Stimulated activated naive B cell treated with anti-CD40 and anti-IgM and Interleukin-4, amounts not matched to agents 10 μg/mL and 1 μg/mL and 100 μg/mL, for 72 hours (primary cell): ENCODE measurements around the gene SLX4IP.
"Not testable (repeated sequence)": the region's sequence is repeated elsewhere in the genome, so short reads cannot be mapped to it uniquely, and the experiment has no call there.

ENCODE experiments used
- ATAC-seq, 2 donors: fragments of 150-1000 bp; cut with Tn5 transposase; replicated peaks; 2 replicates each; pipeline ENCODE4 v1.10.0; 2021; ENCODE audit warnings: moderate library complexity in 1 of 2
- DNase-seq: peaks from one replicate; pipeline ENCODE4 v3.0.0; 2021
- H3K27ac Mint-ChIP-seq: one replicate; pipeline ENCODE4 v1.8.0; 2022; ENCODE audit warnings: mild to moderate bottlenecking, mixed read lengths
- H3K27me3 Mint-ChIP-seq, 2 donors: one replicate each; pipeline ENCODE4 v1.8.0; 2022; ENCODE audit warnings: mixed read lengths in 2 of 2
- H3K36me3 Mint-ChIP-seq, 2 donors: one replicate each; pipeline ENCODE4 v1.8.0; 2022; ENCODE audit warnings: mixed read lengths in 2 of 2, mild to moderate bottlenecking in 1 of 2
- H3K4me1 Mint-ChIP-seq, 2 donors: one replicate each; pipeline ENCODE4 v1.8.0; 2022; ENCODE audit warnings: mixed read lengths in 2 of 2, mild to moderate bottlenecking in 1 of 2
- H3K4me3 Mint-ChIP-seq, 2 donors: one replicate each; pipeline ENCODE4 v1.8.0; 2022; ENCODE audit warnings: mild to moderate bottlenecking in 2 of 2, mixed read lengths in 2 of 2, moderate library complexity in 1 of 2
- H3K9me3 Mint-ChIP-seq, 2 donors: one replicate each; pipeline ENCODE4 v1.8.0; 2022; ENCODE audit warnings: mixed read lengths in 2 of 2, mild to moderate bottlenecking in 1 of 2

The SLX4IP gene

GRCh38 chr20:10412591-10413408 lies 22.3 kb upstream of the SLX4IP start:
- Mint-ChIP-seq H3K27ac (no peak overlapping the region), H3K9me3 (no peaks in the 10 kb centered on the region), H3K36me3 (peaks cover 16% of the 10 kb centered on the region in 2 donors), H3K4me1 (peaks cover 6 to 11% of the 10 kb centered on the region in 2 donors), H3K4me3 (no peak overlapping the region), H3K27me3 (no peaks in the 10 kb centered on the region)
- ATAC-seq (peak; percentile 81 to 91), DNase-seq (no peak)

- no peak overlapping the region for H3K4me3 Mint-ChIP-seq
- no peaks in the 10 kb centered on the region for H3K9me3 Mint-ChIP-seq
- peaks cover 16 to 19% of the 10 kb centered on the region in 2 donors for H3K36me3 Mint-ChIP-seq
- no peak for ATAC-seq
- peaks cover 9 to 19% of the 10 kb centered on the region in 2 donors for H3K4me1 Mint-ChIP-seq
- no peaks in the 10 kb centered on the region for H3K27me3 Mint-ChIP-seq
- DNase-seq, result no peak
- H3K27ac Mint-ChIP-seq, result no peak overlapping the region
These were observed 20.0 kb upstream of the SLX4IP start for GRCh38 chr20:10415013-10415650.

GRCh38 chr20:10417218-10417617 lies 17.9 kb upstream of the SLX4IP start:
- not testable (repeated sequence) for H3K9me3 Mint-ChIP-seq, H3K27ac Mint-ChIP-seq, H3K27me3 Mint-ChIP-seq, H3K4me3 Mint-ChIP-seq, ATAC-seq, DNase-seq
- Mint-ChIP-seq H3K36me3 (peaks cover 16 to 19% of the 10 kb centered on the region in 2 donors), H3K4me1 (peaks cover 9 to 19% of the 10 kb centered on the region in 2 donors)

GRCh38 chr20:10419550-10420133 lies 15.5 kb upstream of the SLX4IP start:
- H3K4me1 Mint-ChIP-seq, result peaks cover 10 to 17% of the 10 kb centered on the region in 2 donors
- H3K9me3 Mint-ChIP-seq, result no peaks in the 10 kb centered on the region
- H3K36me3 Mint-ChIP-seq, result peaks cover 24% of the 10 kb centered on the region in 2 donors
- no peak overlapping the region for H3K4me3 Mint-ChIP-seq
- DNase-seq (no peak), ATAC-seq (no peak)
- H3K27me3 Mint-ChIP-seq, result no peaks in the 10 kb centered on the region
- no peak overlapping the region for H3K27ac Mint-ChIP-seq

- no peak overlapping the region for H3K4me3 Mint-ChIP-seq
- no peaks in the 10 kb centered on the region for H3K9me3 Mint-ChIP-seq
- peaks cover 3 to 5% of the 10 kb centered on the region in 2 donors for H3K4me1 Mint-ChIP-seq
- H3K27me3 Mint-ChIP-seq, result no peaks in the 10 kb centered on the region
- peak in 1 of 2 donors; percentile 45 for ATAC-seq
- DNase-seq, result no peak
- H3K27ac Mint-ChIP-seq, result no peak overlapping the region
- peaks cover 11 to 12% of the 10 kb centered on the region in 2 donors for H3K36me3 Mint-ChIP-seq
These were observed 11.4 kb upstream of the SLX4IP start for GRCh38 chr20:10423735-10424134.

GRCh38 chr20:10427060-10427692 lies 7.9 kb upstream of the SLX4IP start:
- H3K4me3 Mint-ChIP-seq, result no peak overlapping the region

GRCh38 chr20:10428008-10428407 lies 7.1 kb upstream of the SLX4IP start:
- Mint-ChIP-seq H3K27ac (no peak overlapping the region), H3K4me1 (peaks cover 24 to 29% of the 10 kb centered on the region in 2 donors), H3K9me3 (no peaks in the 10 kb centered on the region), H3K36me3 (peaks cover 4 to 19% of the 10 kb centered on the region in 2 donors), H3K27me3 (no peaks in the 10 kb centered on the region), H3K4me3 (no peak overlapping the region)
- no peak for DNase-seq
- no peak for ATAC-seq

More at GRCh38 chr20:10427060-10427692, 7.9 kb upstream of the SLX4IP start:
- Mint-ChIP-seq H3K9me3 (no peaks in the 10 kb centered on the region), H3K36me3 (peaks cover 8 to 18% of the 10 kb centered on the region in 2 donors), H3K27ac (no peak overlapping the region), H3K27me3 (no peaks in the 10 kb centered on the region), H3K4me1 (peaks cover 21 to 25% of the 10 kb centered on the region in 2 donors)
- ATAC-seq (no peak), DNase-seq (no peak)

- Mint-ChIP-seq H3K27ac (no peak overlapping the region), H3K4me1 (peaks cover 28 to 32% of the 10 kb centered on the region in 2 donors), H3K27me3 (no peaks in the 10 kb centered on the region), H3K36me3 (peaks cover 3 to 12% of the 10 kb centered on the region in 2 donors), H3K9me3 (no peaks in the 10 kb centered on the region), H3K4me3 (no peak overlapping the region)
- no peak for ATAC-seq
- no peak for DNase-seq
These were observed 5.6 kb upstream of the SLX4IP start for GRCh38 chr20:10429443-10429981.

- Mint-ChIP-seq H3K9me3 (no peaks in the 10 kb centered on the region), H3K4me3 (no peak overlapping the region), H3K27me3 (no peaks in the 10 kb centered on the region), H3K36me3 (peaks cover 2 to 12% of the 10 kb centered on the region in 2 donors), H3K4me1 (peaks cover 28 to 32% of the 10 kb centered on the region in 2 donors), H3K27ac (no peak overlapping the region)
- ATAC-seq (no peak), DNase-seq (no peak)
These were observed 5.1 kb upstream of the SLX4IP start for GRCh38 chr20:10430000-10430466.

- Mint-ChIP-seq H3K27me3 (no peaks in the 10 kb centered on the region), H3K27ac (no peak overlapping the region), H3K4me3 (no peak overlapping the region), H3K36me3 (peaks cover 2 to 12% of the 10 kb centered on the region in 2 donors), H3K9me3 (no peaks in the 10 kb centered on the region), H3K4me1 (peaks cover 32% of the 10 kb centered on the region in 2 donors)
- DNase-seq, result no peak
- ATAC-seq, result no peak
These were observed 4.4 kb upstream of the SLX4IP start for GRCh38 chr20:10430704-10431103.

GRCh38 chr20:10432079-10432478 lies 3.0 kb upstream of the SLX4IP start:
- peaks cover 31 to 35% of the 10 kb centered on the region in 2 donors for H3K4me1 Mint-ChIP-seq
- no peak for DNase-seq
- no peaks in the 10 kb centered on the region for H3K27me3 Mint-ChIP-seq
- ATAC-seq, result no peak
- peak overlapping the region in 1 of 2 donors; percentile 11 for H3K4me3 Mint-ChIP-seq
- H3K27ac Mint-ChIP-seq, result peak overlapping the region; percentile 80
- H3K36me3 Mint-ChIP-seq, result peaks cover 2 to 8% of the 10 kb centered on the region in 2 donors
- no peaks in the 10 kb centered on the region for H3K9me3 Mint-ChIP-seq

- H3K4me3 Mint-ChIP-seq, result peak overlapping the region; percentile 91
These were observed 2.0 kb upstream of the SLX4IP start for GRCh38 chr20:10433014-10433622.

GRCh38 chr20:10433623-10434466 lies 1.3 kb upstream of the SLX4IP start, which contains the start of gene MKKS:
TSS of gene MKKS (minus strand) at chr20:10434222. CDS start at chr20:10413514, 20,708 bp downstream.
- Mint-ChIP-seq H3K9me3 (no peaks in the 10 kb centered on the region), H3K4me1 (peaks cover 30 to 40% of the 10 kb centered on the region in 2 donors), H3K36me3 (peaks cover 2 to 8% of the 10 kb centered on the region in 2 donors), H3K27me3 (no peaks in the 10 kb centered on the region), H3K27ac (peak within 1 kb of the TSS; percentile 95), H3K4me3 (peak within 1 kb of the TSS; percentile 91)
- peak; percentile 74 to 77 for ATAC-seq
- peak; percentile 85 for DNase-seq

More at GRCh38 chr20:10433014-10433622, 2.0 kb upstream of the SLX4IP start:
- H3K36me3 Mint-ChIP-seq, result peaks cover 2 to 8% of the 10 kb centered on the region in 2 donors
- ATAC-seq (no peak), DNase-seq (no peak)
- H3K9me3 Mint-ChIP-seq, result no peaks in the 10 kb centered on the region
- no peaks in the 10 kb centered on the region for H3K27me3 Mint-ChIP-seq
- peak overlapping the region; percentile 95 for H3K27ac Mint-ChIP-seq
- peaks cover 31 to 42% of the 10 kb centered on the region in 2 donors for H3K4me1 Mint-ChIP-seq
